GM23248 (cell line): ENCODE measurements around the gene ZC3H12D. TPM values are rescaled to one million over a fixed set of nuclear protein-coding genes. Genes with fewer than 3 reads are reported as not detected.
A peak's percentile ranks its signal among the peaks of the same experiment; 100 is the strongest.

Experiments
- DNase-seq: peaks from one replicate; pipeline ENCODE4 v3.0.0-alpha.2; 2015
- H2AFZ ChIP-seq: fragments of 200-600 bp; sonication (generic); 2 replicates; pipeline ENCODE4 v1.6.1; 2016; ENCODE audit warnings: antibody characterized with exemption
- H3F3A ChIP-seq: fragments of 200-600 bp; sonication (generic); 2 replicates; pipeline ENCODE4 v1.6.1; 2016; ENCODE audit warnings: mild to moderate bottlenecking, antibody characterized with exemption, mixed run types; ENCODE audit not compliant: insufficient read depth
- H3K27ac ChIP-seq: fragments of 200-600 bp; sonication (generic); 2 replicates; pipeline ENCODE4 v1.5.1; 2016; ENCODE audit warnings: mild to moderate bottlenecking
- H3K27me3 ChIP-seq: fragments of 200-600 bp; sonication (generic); replicated peaks from 2 replicates; pipeline ENCODE4 v1.6.1; 2016; ENCODE audit warnings: mild to moderate bottlenecking; ENCODE audit not compliant: insufficient read depth
- H3K36me3 ChIP-seq: fragments of 200-600 bp; sonication (generic); 2 replicates; pipeline ENCODE4 v1.6.1; 2016; ENCODE audit warnings: low read depth, mild to moderate bottlenecking
- H3K4me1 ChIP-seq: fragments of 200-600 bp; sonication (generic); 2 replicates; pipeline ENCODE4 v1.6.1; 2016; ENCODE audit warnings: mild to moderate bottlenecking; ENCODE audit not compliant: insufficient read depth
- H3K4me2 ChIP-seq: fragments of 200-600 bp; sonication (generic); one replicate; pipeline ENCODE4 v1.6.1; 2016; ENCODE audit warnings: mild to moderate bottlenecking; ENCODE audit not compliant: unreplicated experiment
- H3K4me3 ChIP-seq: fragments of 200-600 bp; sonication (generic); 2 replicates; pipeline ENCODE4 v1.5.1; 2016; ENCODE audit warnings: mild to moderate bottlenecking
- H3K79me2 ChIP-seq: fragments of 200-600 bp; sonication (generic); 2 replicates; pipeline ENCODE4 v1.6.1; 2016; ENCODE audit warnings: mild to moderate bottlenecking; ENCODE audit not compliant: insufficient read depth
- H3K9ac ChIP-seq: fragments of 200-600 bp; sonication (generic); 2 replicates; pipeline ENCODE4 v1.6.1; 2016; ENCODE audit warnings: mild to moderate bottlenecking
- H3K9me2 ChIP-seq: fragments of 200-600 bp; sonication (generic); 2 replicates; pipeline ENCODE4 v1.6.1; 2016; ENCODE audit warnings: mixed run types, mild to moderate bottlenecking, moderate library complexity; ENCODE audit not compliant: insufficient read depth
- H3K9me3 ChIP-seq: fragments of 200-600 bp; sonication (generic); one replicate; pipeline ENCODE4 v1.6.1; 2017; ENCODE audit warnings: low read depth
- H4K20me1 ChIP-seq: fragments of 200-600 bp; sonication (generic); 2 replicates; pipeline ENCODE4 v1.6.0; 2016; ENCODE audit not compliant: insufficient read depth
- EZH2 ChIP-seq: fragments of 200-600 bp; sonication (generic); IDR thresholded peaks from 2 replicates; pipeline ENCODE4 v1.6.1; 2018; ENCODE audit warnings: antibody characterized with exemption, mild to moderate bottlenecking; ENCODE audit not compliant: insufficient read depth, poor library complexity, severe bottlenecking
- EZH2phosphoT487 ChIP-seq: fragments of 200-600 bp; sonication (generic); IDR thresholded peaks from 2 replicates; pipeline ENCODE4 v1.6.1; 2018; ENCODE audit warnings: antibody characterized with exemption, moderate library complexity, mild to moderate bottlenecking, low read depth; ENCODE audit not compliant: insufficient read depth
- WGBS, 2 experiments: methylation state at CpG; one replicate each; pipeline ENCODE4 v1.1.6; 2015 to 2017; ENCODE audit warnings: low lambda C conversion rate in 2 of 2, low coverage in 1 of 2; ENCODE audit errors: missing lambda C conversion rate in 2 of 2; 5-methylcytosine and 5-hydroxymethylcytosine counted together
- in situ Hi-C: fragments of 300-500 bp; cut with MboI; formaldehyde crosslinking; loops from 2 replicates; pipeline ENCODE4 v1.15.0; 2020
- polyA plus RNA-seq: library from polyadenylated mRNA; unstranded; fragments of >200 nt; fragmentation: Nextera tagmentation; extraction: Ambion mirVana; gene quantifications from 2 replicates; pipeline ENCODE4 v1.2.1, GENCODE V29; 2016
- total RNA-seq: library from RNA; depleted of rRNA; stranded (reverse); fragments of >200 nt; shearing (Covaris generic); gene quantifications from 2 replicates; pipeline ENCODE4 v1.2.3, GENCODE V29; 2014

The ZC3H12D gene
- total and polyA plus RNA-seq, 2 experiments from 2014 or later: 0.54 TPM; not detected in 1

GRCh38 chr6:149501768-149502167, 17.0 kb upstream of the ZC3H12D start:
- no peak overlapping the region for H3K4me3 ChIP-seq
- H3F3A ChIP-seq: peaks cover 18% of the 10 kb centered on the region

GRCh38 chr6:149501201-149501600, 16.4 kb upstream of the ZC3H12D start:
- Histone ChIP-seq H3K27me3 (no peaks in the 10 kb centered on the region), H4K20me1 (no peaks in the 10 kb centered on the region), H3K4me2 (no peak overlapping the region), H3K4me3 (no peak overlapping the region), H3K27ac (no peak overlapping the region), H2AFZ (no peak overlapping the region), H3F3A (peaks cover 18% of the 10 kb centered on the region), H3K9me3 (no peaks in the 10 kb centered on the region), H3K4me1 (0 out of 2 replicates have a peak, but pooled peaks cover 13% of the 10 kb centered on the region), H3K9ac (no peak overlapping the region), H3K79me2 (0 out of 2 replicates have a peak, but pooled peaks cover 4% of the 10 kb centered on the region), H3K9me2 (no peaks in the 10 kb centered on the region), H3K36me3 (peaks cover 20% of the 10 kb centered on the region)
- TF ChIP-seq EZH2phosphoT487 (no peak), EZH2 (no peak)
- DNase-seq: no peak
- 100% methylated on average over 1 of the region's 1 CpG for WGBS, 2 experiments
- in situ Hi-C loops: no loop called here

More at GRCh38 chr6:149501768-149502167, 17.0 kb upstream of the ZC3H12D start:
- TF ChIP-seq EZH2phosphoT487 (no peak), EZH2 (no peak)
- in situ Hi-C loops: no loop called here
- no peaks in the 10 kb centered on the region for H3K9me3 ChIP-seq
- 0 out of 2 replicates have a peak, but pooled peaks cover 4% of the 10 kb centered on the region for H3K79me2 ChIP-seq
- no peak overlapping the region for H2AFZ ChIP-seq
- WGBS, 2 experiments: 94 to 96% methylated on average over 3 of the region's 3 CpGs
- 0 out of 2 replicates have a peak, but pooled peaks cover 8% of the 10 kb centered on the region for H3K4me1 ChIP-seq
- H3K36me3 ChIP-seq: peaks cover 20% of the 10 kb centered on the region
- no peak overlapping the region for H3K9ac ChIP-seq
- H3K27ac ChIP-seq: no peak overlapping the region
- no peaks in the 10 kb centered on the region for H3K27me3 ChIP-seq
- H3K4me2 ChIP-seq: no peak overlapping the region
- H4K20me1 ChIP-seq: no peaks in the 10 kb centered on the region
- H3K9me2 ChIP-seq: no peaks in the 10 kb centered on the region
- DNase-seq: no peak

- H3K9ac ChIP-seq: no peak overlapping the region
- H4K20me1 ChIP-seq: no peaks in the 10 kb centered on the region
- WGBS, 2 experiments: 86 to 97% methylated on average over 1 of the region's 1 CpG
- H3K9me2 ChIP-seq: no peaks in the 10 kb centered on the region
- peaks cover 18% of the 10 kb centered on the region for H3F3A ChIP-seq
- in situ Hi-C loops: no loop called here
- no peak overlapping the region for H2AFZ ChIP-seq
- peaks cover 12% of the 10 kb centered on the region for H3K36me3 ChIP-seq
- no peaks in the 10 kb centered on the region for H3K79me2 ChIP-seq
- no peak overlapping the region for H3K4me3 ChIP-seq
- no peaks in the 10 kb centered on the region for H3K27me3 ChIP-seq
- H3K27ac ChIP-seq: no peak overlapping the region
- no peaks in the 10 kb centered on the region for H3K9me3 ChIP-seq
- 0 out of 2 replicates have a peak, but pooled peaks cover 13% of the 10 kb centered on the region for H3K4me1 ChIP-seq
- H3K4me2 ChIP-seq: no peak overlapping the region
- no peak for DNase-seq
- TF ChIP-seq EZH2: no peak
Measured at GRCh38 chr6:149500096-149500495, 15.3 kb upstream of the ZC3H12D start.

- H3K36me3 ChIP-seq: peaks cover 1% of the 10 kb centered on the region; the same call in 1 of the 2 replicates
- no peak overlapping the region for H2AFZ ChIP-seq
- H4K20me1 ChIP-seq: no peaks in the 10 kb centered on the region
- H3K27me3 ChIP-seq: no peaks in the 10 kb centered on the region
- 67 to 72% methylated on average over 3 of the region's 3 CpGs for WGBS, 2 experiments
- no peak overlapping the region for H3K4me2 ChIP-seq
- H3K9me2 ChIP-seq: no peaks in the 10 kb centered on the region
- no peak overlapping the region for H3K27ac ChIP-seq
- no peaks in the 10 kb centered on the region for H3K9me3 ChIP-seq
- peaks cover 18% of the 10 kb centered on the region for H3F3A ChIP-seq
- no peaks in the 10 kb centered on the region for H3K79me2 ChIP-seq
- H3K4me3 ChIP-seq: no peak overlapping the region
- TF ChIP-seq EZH2phosphoT487 (no peak), EZH2 (no peak)
- H3K4me1 ChIP-seq: 0 out of 2 replicates have a peak, but pooled peaks cover 13% of the 10 kb centered on the region
- H3K9ac ChIP-seq: no peak overlapping the region
- in situ Hi-C loops: no loop called here
- peak; percentile 76 for DNase-seq
Measured at GRCh38 chr6:149499066-149499465, 14.3 kb upstream of the ZC3H12D start.
